Gastroesophageal sphincter (tissue), 4 donors: Measurements from ENCODE around the gene TUBB6. TPM values are rescaled to one million over a fixed set of nuclear protein-coding genes. Genes with fewer than 3 reads are reported as not detected.
A peak's percentile ranks its signal among the peaks of the same experiment; 100 is the strongest.

Source experiments
- ATAC-seq: fragments of 150-250 bp; one replicate; pipeline ENCODE4 v1.9.1; 2016; ENCODE audit warnings: mild to moderate bottlenecking, moderate library complexity
- H3K27ac ChIP-seq, 4 donors: fragments of 200-600 bp; sonication (generic) in 3 of 4; 1 replicate in 3 of 4; 2 replicates in 1 of 4; pipeline ENCODE4 v1.5.1; 2016 to 2019
- H3K27me3 ChIP-seq: fragments of 200-600 bp; sonication (generic); one replicate; pipeline ENCODE4 v1.5.1; 2019
- H3K36me3 ChIP-seq, 2 donors: fragments of 200-600 bp; sonication (generic); one replicate each; pipeline ENCODE4 v1.5.1; 2019; ENCODE audit warnings: control low read depth in 1 of 2
- H3K4me1 ChIP-seq, 3 donors: fragments of 200-600 bp; sonication (generic); 1 replicate in 2 of 3; 2 replicates in 1 of 3; pipeline ENCODE4 v1.5.1; 2016 to 2019; ENCODE audit warnings: control low read depth in 2 of 3
- H3K4me3 ChIP-seq, 2 donors: fragments of 200-600 bp; sonication (generic); one replicate each; pipeline ENCODE4 v1.5.1; 2019; ENCODE audit warnings: mild to moderate bottlenecking in 1 of 2, moderate library complexity in 1 of 2
- H3K9me3 ChIP-seq, 3 donors: fragments of 200-600 bp; sonication (generic); one replicate each; pipeline ENCODE4 v1.5.1; 2017 to 2019; ENCODE audit warnings: control low read depth in 2 of 3
- EP300 ChIP-seq: sonication (generic); formaldehyde crosslinking; IDR thresholded peaks from one replicate; pipeline ENCODE4 v1.6.1; 2017; ENCODE audit warnings: antibody characterized with exemption, mild to moderate bottlenecking
- POLR2A ChIP-seq, 2 donors: fragments of 450-650 bp; IDR thresholded peaks; one replicate each; pipeline ENCODE4 v1.6.1; 2017; ENCODE audit warnings: antibody characterized with exemption in 2 of 2, mild to moderate bottlenecking in 2 of 2, moderate library complexity in 1 of 2
- POLR2AphosphoS5 ChIP-seq: sonication (generic); formaldehyde crosslinking; IDR thresholded peaks from one replicate; pipeline ENCODE4 v1.6.1; 2017; ENCODE audit warnings: antibody characterized with exemption
- WGBS, 2 donors: methylation state at CpG; one replicate each; pipeline ENCODE4 v1.1.5; 2018; ENCODE audit warnings: low coverage in 1 of 2; 5-methylcytosine and 5-hydroxymethylcytosine counted together
- total RNA-seq, 4 donors: library from RNA; depleted of rRNA; stranded (reverse); fragments of >200 nt; gene quantifications; one replicate each; pipeline ENCODE4 v1.1.0, GENCODE V29; 2016
- TF ChIP-seq, protein P1 (sequence below), 4 experiments: fragments of 200-600 bp in 2 of 4; fragments of 450-650 bp in 2 of 4; sonication (generic) in 1 of 4; IDR thresholded peaks; one replicate each; pipeline ENCODE4 v1.5.1; 2017 to 2019; ENCODE audit warnings: antibody characterized with exemption in 4 of 4, mild to moderate bottlenecking in 2 of 4, moderate library complexity in 2 of 4

Gene TUBB6
- total RNA-seq, 4 donors from 2014 or later, result 398 to 983 (median 654) TPM

DNA sequence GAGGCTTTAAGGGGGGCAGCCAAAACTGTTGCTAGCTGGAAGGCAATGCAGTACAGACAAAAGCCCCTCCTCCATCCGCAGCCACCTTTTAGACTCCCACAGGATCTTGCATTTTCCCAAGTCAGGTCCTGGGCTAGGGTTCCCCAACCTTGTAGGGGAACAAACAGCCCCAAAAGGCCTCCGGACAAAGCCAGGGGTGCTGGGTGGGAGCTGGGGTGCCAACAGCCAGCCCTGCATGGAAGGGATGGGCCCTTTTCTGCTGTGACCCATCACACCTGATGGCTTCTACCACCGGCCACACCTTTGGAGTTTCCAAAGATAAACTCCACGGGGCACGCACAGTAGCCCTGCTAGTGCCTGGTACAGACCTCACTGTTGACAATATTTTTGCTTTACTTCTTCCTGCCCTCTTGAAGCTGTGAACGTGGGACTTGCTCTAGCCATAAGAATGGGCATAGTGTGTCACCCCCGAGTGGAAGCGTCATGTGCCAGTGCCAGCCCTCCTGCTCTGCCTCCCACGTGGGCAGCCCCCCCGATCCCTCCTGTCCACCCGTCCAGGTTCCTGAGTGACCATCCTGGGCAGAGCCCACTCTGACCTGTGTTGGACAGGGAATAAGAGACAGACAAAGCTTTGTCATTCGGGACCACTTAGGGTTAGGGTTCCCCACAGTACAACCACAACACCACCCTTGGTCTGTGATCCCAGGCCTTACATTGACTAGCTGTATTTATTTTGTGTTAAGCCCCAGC is 18.8 kb downstream of the TUBB6 start:
- Histone ChIP-seq H3K4me1 (peaks cover 0 to 25% (median 7%) of the 10 kb centered on the region in 3 donors), H3K4me3 (no peak overlapping the region), H3K27ac (peak overlapping the region in 3 of 4 donors; percentile 64 to 81 (median 71)), H3K36me3 (peaks cover 0 to 98% of the 10 kb centered on the region in 2 donors), H3K9me3 (no peaks in the 10 kb centered on the region), H3K27me3 (no peaks in the 10 kb centered on the region)
- 73 to 77% methylated on average over 2 to 7 of the region's 12 CpGs for WGBS, 2 donors
- TF ChIP-seq, protein P1, sequence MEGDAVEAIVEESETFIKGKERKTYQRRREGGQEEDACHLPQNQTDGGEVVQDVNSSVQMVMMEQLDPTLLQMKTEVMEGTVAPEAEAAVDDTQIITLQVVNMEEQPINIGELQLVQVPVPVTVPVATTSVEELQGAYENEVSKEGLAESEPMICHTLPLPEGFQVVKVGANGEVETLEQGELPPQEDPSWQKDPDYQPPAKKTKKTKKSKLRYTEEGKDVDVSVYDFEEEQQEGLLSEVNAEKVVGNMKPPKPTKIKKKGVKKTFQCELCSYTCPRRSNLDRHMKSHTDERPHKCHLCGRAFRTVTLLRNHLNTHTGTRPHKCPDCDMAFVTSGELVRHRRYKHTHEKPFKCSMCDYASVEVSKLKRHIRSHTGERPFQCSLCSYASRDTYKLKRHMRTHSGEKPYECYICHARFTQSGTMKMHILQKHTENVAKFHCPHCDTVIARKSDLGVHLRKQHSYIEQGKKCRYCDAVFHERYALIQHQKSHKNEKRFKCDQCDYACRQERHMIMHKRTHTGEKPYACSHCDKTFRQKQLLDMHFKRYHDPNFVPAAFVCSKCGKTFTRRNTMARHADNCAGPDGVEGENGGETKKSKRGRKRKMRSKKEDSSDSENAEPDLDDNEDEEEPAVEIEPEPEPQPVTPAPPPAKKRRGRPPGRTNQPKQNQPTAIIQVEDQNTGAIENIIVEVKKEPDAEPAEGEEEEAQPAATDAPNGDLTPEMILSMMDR (IDR thresholded peaks at IDR 0.05), result no peak
- TF ChIP-seq POLR2AphosphoS5 (no peak), POLR2A (IDR thresholded peaks at IDR 0.05) (no peak), EP300 (no peak)
- no peak for ATAC-seq

DNA sequence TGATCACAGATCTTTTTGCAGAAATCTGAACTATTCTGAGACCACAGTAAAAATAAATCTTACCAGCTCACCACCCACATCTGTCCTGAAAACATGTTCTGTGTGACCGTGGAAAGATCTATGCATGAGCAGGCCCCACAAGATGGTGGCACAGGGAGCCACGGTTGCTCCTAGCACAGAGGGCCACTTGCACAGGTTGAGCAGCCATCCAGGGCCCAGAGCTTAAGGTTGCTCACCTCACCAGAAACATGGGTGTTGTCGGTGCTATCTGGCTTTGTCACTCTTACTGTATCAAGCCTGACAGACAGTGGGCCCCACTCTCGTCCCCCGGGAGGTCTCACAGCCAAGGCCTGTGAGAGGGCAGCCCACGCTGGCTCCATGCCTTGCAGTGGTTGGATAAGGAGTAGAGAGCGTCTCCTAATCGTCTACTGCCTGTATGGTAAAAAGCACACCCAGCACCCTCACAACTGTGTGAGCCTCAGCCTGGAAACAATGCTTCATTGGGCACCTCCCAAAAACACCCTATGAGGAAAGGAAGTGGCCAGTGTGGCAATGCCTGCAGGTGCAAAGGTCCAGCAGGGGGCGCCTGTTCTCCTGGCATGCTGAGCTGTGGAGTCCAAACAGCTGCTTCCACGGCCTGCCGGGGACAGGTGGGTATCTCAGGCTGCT is 19.6 kb downstream of the TUBB6 start:
- H3K27ac ChIP-seq, result peak overlapping the region in 3 of 4 donors; percentile 64 to 81 (median 71)
- WGBS, 2 donors, result 36 to 60% methylated on average over 1 to 3 of the region's 11 CpGs
- no peaks in the 10 kb centered on the region for H3K27me3 ChIP-seq
- no peak overlapping the region for H3K4me3 ChIP-seq
- no peaks in the 10 kb centered on the region for H3K9me3 ChIP-seq
- peak; percentile 78 for ATAC-seq
- peaks cover 0 to 91% of the 10 kb centered on the region in 2 donors for H3K36me3 ChIP-seq
- H3K4me1 ChIP-seq, result peaks cover 0 to 23% (median 4%) of the 10 kb centered on the region in 3 donors
- TF ChIP-seq POLR2AphosphoS5 (peak; percentile 43), POLR2A (IDR thresholded peaks at IDR 0.05) (no peak), EP300 (no peak)
- TF ChIP-seq, protein P1 (IDR thresholded peaks at IDR 0.05), result peak in 3 of 4 experiments; percentile 64 to 78 (median 65)

DNA sequence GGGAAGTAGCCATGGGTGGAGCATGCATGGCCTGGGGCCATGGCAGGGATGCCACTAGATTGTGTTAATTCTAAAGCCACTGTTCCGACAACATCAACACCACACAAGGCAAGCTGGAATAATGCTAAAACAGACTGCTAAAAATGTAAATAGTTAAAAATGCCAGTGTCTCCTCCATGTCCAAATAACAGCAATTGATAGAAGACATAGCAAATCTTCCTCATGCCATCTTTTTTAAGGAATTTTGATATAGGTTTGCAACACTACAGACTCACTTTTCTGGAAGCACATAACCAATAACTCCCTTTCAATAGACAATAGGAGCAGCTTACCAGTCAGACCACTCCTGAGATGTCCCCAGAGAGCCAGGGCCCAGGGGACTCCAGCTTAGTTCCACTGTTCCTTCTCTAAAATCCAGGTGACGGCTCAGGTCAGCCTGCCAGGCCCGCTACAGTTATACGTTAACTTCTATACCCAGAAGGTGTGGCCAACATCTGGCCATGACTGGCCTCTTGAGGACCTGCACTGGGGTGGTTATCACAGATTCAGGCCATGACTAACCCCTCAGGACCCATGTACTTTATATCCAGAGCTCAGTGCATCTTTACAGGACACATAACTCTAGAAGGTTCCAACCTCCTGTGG is 20.3 kb downstream of the TUBB6 start:
- Histone ChIP-seq H3K27me3 (no peaks in the 10 kb centered on the region), H3K27ac (peak overlapping the region in 3 of 4 donors; percentile 64 to 81 (median 71)), H3K9me3 (no peaks in the 10 kb centered on the region), H3K4me3 (no peak overlapping the region), H3K4me1 (peaks cover 0 to 23% (median 4%) of the 10 kb centered on the region in 3 donors), H3K36me3 (peaks cover 0 to 85% of the 10 kb centered on the region in 2 donors)
- TF ChIP-seq, protein P1 (IDR thresholded peaks at IDR 0.05), result no peak
- TF ChIP-seq POLR2A (IDR thresholded peaks at IDR 0.05), result no peak
- TF ChIP-seq POLR2AphosphoS5, result no peak
- TF ChIP-seq EP300, result no peak
- ATAC-seq, result no peak
- 95% methylated on average over 3 of the region's 4 CpGs; no CpG with 5 or more reads in 1 of the 2 donors for WGBS, 2 donors

DNA sequence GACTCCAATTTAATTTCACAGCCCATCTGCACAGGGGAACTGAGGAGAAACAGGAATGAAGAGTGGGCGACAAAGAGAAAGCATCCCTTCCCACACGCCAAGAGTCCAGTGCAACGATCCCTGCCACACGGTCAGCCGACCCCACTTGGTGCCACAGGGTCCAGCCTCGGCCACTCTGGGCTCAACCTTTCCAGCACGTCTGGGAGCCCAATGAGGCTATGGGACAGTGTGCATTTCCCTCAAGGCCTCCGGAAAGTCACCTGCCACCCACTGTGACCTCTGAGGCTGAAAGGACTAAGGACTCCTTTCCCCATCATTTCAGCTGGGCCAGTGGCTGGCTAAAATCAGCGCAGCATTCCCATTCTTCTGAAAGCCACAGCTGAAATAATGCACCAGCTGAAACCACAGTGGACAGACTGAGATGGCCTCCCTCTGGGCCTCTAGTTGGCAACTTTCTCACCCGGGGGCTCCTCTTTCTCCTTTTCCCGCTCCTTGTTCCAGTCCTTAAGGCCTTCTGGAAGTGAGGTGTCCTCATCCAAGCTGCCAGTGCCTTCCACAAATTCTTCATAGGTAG is 21.2 kb downstream of the TUBB6 start:
- TF ChIP-seq, protein P1 (IDR thresholded peaks at IDR 0.05), result no peak
- no peak for TF ChIP-seq EP300
- 82 to 92% methylated on average over 3 to 11 of the region's 11 CpGs for WGBS, 2 donors
- ATAC-seq, result no peak
- H3K27ac ChIP-seq, result no peak overlapping the region
- H3K27me3 ChIP-seq, result no peaks in the 10 kb centered on the region
- no peaks in the 10 kb centered on the region for H3K9me3 ChIP-seq
- peaks cover 0 to 85% of the 10 kb centered on the region in 2 donors for H3K36me3 ChIP-seq
- peaks cover 0 to 30% (median 4%) of the 10 kb centered on the region in 3 donors for H3K4me1 ChIP-seq
- no peak overlapping the region for H3K4me3 ChIP-seq
